Adipocyte (in vitro differentiated cells): Measurements from ENCODE around the gene PPM1N.
A peak's percentile ranks its signal among the peaks of the same experiment; 100 is the strongest.

ENCODE experiments used
- DNase-seq: peaks from one replicate; pipeline ENCODE4 v3.0.0-alpha.2; 2015; ENCODE audit warnings: low read depth
- H3K27me3 ChIP-seq: replicated peaks from 2 replicates; pipeline ENCODE4 v1.7.0; 2013; ENCODE audit warnings: mild to moderate bottlenecking, low read length, moderate library complexity; ENCODE audit not compliant: control insufficient read depth, insufficient read depth
- H3K36me3 ChIP-seq: 2 replicates; pipeline ENCODE4 v1.7.0; 2013; ENCODE audit warnings: low read length, mild to moderate bottlenecking, moderate library complexity; ENCODE audit not compliant: control insufficient read depth, insufficient read depth, severe bottlenecking
- H3K4me1 ChIP-seq: 2 replicates; pipeline ENCODE4 v1.7.0; 2013; ENCODE audit warnings: mild to moderate bottlenecking, low read length, moderate library complexity; ENCODE audit not compliant: control insufficient read depth, insufficient read depth
- H3K4me3 ChIP-seq: 2 replicates; pipeline ENCODE4 v1.7.0; 2013; ENCODE audit warnings: mild to moderate bottlenecking, low read length, moderate library complexity
- H3K9ac ChIP-seq: 2 replicates; pipeline ENCODE4 v1.7.0; 2013; ENCODE audit warnings: mild to moderate bottlenecking, low read length, moderate library complexity
- H3K9me3 ChIP-seq: 2 replicates; pipeline ENCODE4 v1.7.0; 2013; ENCODE audit warnings: mild to moderate bottlenecking, low read length, moderate library complexity; ENCODE audit not compliant: control insufficient read depth

Gene PPM1N

DNA sequence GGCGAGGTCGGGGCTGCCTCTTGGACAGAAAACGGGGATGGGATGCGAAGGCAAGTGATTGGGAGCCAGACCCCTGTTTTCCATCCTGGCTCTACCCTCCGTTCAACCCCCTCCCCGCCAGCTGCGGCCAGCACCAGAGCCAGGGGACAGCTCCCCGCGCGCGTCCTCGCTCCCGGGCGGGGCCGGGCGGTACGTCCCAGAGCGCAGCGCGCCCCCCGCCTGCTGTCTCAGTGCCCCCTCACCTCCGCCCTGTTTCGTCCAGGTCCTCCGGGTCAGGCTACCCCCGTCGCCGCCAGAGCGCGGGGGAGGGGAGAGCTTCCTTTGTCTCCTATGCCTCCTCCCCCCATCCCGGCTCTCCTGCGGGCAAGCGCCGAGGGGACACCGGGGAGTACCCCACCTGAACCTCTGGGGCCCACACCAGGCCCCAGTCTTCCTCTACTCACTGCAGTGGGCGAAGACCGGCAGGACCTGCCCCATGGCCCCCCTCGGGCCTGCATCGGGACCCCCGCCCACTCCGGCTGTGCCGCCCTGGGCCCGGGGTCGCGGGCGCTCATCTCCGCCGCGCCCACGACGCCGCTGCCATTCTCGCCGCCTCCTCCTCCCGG lies 1.8 kb upstream of the PPM1N start:
- Histone ChIP-seq H3K9ac (peak overlapping the region; percentile 58), H3K4me3 (peak overlapping the region; percentile 86), H3K9me3 (no peaks in the 10 kb centered on the region), H3K27me3 (no peaks in the 10 kb centered on the region), H3K4me1 (peaks cover 8% of the 10 kb centered on the region), H3K36me3 (no peaks in the 10 kb centered on the region)
- DNase-seq, result peak; percentile 69

DNA sequence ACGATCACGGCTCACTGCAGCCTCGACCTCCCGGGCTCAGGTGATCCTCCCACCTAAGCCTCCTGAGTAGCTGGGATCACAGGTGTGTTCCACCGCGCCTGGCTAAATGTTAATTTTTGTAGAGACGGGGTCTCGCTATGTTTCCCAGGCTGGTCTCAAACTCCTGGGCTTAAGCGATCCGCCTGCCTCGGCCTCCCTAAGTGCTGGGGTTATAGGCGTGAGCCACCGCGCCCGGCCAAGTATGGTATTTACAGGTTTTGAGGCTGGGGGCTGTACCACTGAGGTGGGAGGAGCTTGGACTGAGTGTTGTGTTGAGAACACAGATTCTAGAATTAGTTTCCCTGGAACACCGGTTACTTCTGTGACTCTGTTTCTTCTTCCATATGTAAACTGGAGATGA lies 452 bp upstream of the PPM1N start:
- Histone ChIP-seq H3K4me3 (no peak overlapping the region), H3K36me3 (no peaks in the 10 kb centered on the region), H3K4me1 (peaks cover 8% of the 10 kb centered on the region), H3K9ac (no peak overlapping the region), H3K9me3 (no peaks in the 10 kb centered on the region), H3K27me3 (no peaks in the 10 kb centered on the region)
- DNase-seq, result no peak

DNA sequence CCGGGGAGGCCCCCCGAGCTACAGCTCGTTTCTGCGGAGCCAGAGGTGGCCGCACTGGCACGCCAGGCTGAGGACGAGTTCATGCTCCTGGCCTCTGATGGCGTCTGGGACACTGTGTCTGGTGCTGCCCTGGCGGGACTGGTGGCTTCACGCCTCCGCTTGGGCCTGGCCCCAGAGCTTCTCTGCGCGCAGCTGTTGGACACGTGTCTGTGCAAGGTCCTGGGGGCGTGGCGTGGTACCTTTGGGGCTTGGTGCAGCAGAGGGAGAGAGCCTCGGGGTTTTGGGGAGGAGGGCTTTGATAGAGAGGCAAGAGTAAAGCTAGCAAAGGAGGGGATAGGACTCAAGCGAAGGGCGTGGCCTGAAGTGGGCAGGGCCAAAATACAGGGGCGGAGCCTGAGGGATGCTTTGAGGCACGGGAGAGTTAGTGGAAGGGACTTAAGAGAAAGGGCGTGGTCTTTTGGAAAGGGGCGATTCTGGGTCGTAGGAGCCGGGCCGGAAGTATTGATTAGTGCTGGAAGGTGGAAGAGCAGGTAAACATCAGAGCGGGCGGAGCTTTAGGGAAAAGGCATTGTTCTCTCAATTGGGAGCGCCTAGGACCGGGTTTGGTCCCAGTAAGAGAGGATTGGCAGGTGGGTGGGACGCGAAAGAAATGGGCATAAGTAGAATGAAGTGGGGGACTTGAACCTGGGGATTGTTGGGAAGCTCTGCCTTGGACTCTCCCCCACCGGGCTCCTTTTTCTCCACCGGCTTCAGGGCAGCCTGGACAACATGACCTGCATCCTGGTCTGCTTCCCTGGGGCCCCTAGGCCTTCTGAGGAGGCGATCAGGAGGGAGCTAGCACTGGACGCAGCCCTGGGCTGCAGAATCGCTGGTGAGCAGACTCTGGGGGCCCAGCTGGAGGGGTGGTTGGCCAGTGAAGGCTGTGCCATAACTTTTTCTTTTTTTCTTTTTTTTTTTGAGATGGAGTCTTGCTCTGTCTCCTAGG lies 1.2 kb downstream of the PPM1N start:
- Histone ChIP-seq H3K36me3 (no peaks in the 10 kb centered on the region), H3K9ac (no peak overlapping the region), H3K9me3 (no peaks in the 10 kb centered on the region), H3K4me3 (no peak overlapping the region), H3K27me3 (no peaks in the 10 kb centered on the region), H3K4me1 (peaks cover 8% of the 10 kb centered on the region)
- peak; percentile 42 for DNase-seq

DNA sequence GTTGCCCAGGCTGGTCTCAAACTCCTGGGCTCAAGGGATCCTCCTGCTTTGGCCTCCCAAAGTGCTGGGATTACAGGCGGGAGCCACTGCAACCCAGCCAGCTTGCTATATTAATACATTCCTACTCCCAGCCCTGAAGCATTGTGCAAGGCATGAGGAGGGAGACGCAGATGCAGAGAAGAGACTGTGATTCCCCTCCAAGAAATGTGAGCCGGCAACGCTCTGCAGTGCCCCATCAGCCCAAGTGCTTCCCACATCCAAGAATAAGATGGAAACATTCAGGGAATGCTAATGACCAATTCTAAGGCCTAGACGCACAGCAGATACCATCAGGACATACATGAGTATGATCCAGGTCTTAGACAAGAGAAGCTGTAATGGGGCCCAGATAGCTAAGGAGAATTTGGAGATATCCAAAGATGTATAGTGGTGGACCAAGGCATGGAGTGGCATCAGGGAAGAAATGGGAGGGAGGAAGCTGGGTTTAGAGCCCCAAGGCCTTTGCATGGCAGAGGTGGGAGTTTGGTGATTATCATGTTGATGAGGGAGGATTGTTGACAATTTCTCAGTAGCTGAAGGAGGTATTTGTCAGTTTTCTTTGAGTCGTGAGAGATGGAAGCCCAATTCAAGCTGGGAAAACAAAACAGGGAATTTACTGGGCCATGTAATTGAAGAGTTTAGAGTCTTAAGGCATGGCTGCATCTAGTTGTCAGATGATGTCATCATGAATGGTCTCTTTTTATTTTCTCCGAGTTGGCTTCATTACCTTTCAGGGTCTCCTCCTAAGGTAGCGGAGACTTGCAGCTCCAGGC lies 2.9 kb downstream of the PPM1N start:
- H3K4me3 ChIP-seq, result no peak overlapping the region
- no peaks in the 10 kb centered on the region for H3K27me3 ChIP-seq
- DNase-seq, result no peak
- no peaks in the 10 kb centered on the region for H3K36me3 ChIP-seq
- H3K9ac ChIP-seq, result no peak overlapping the region
- H3K4me1 ChIP-seq, result peaks cover 8% of the 10 kb centered on the region
- H3K9me3 ChIP-seq, result no peaks in the 10 kb centered on the region

DNA sequence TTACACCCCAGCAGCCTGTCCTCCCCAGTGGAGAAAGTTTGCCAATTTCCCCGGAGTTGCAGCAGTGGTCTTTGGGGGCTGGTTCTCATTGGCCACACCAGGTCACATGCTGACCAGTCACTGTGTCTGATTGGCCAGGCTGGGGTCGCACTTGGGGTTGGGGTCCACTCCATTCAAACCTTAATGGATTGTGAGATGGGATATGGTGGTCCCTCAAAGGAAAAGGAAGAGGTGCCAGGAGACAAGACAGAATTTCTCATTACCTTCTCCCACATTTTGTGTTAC lies 3.4 kb downstream of the PPM1N start:
- no peak overlapping the region for H3K9ac ChIP-seq
- no peak for DNase-seq
- no peaks in the 10 kb centered on the region for H3K27me3 ChIP-seq
- H3K4me1 ChIP-seq, result peaks cover 8% of the 10 kb centered on the region
- H3K36me3 ChIP-seq, result no peaks in the 10 kb centered on the region
- no peak overlapping the region for H3K4me3 ChIP-seq
- no peaks in the 10 kb centered on the region for H3K9me3 ChIP-seq

DNA sequence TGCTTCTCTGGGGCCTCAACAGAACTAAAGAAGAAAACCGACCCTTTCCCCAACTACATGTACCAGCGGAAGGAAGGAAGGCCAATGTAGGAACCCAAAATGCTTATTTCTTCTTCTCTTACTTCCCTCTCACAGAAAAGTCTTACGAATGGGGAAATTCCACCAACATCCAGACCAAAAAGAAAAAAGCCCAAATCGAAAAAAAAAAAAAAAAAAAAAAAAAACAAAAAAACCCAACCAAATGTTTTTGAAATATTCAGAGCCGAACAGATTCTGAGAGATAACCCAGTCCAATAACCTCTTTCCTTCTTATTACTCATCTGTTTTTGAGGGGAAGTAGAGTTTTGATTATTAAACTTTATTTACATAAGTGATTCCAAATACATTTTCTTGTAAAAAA lies 3.9 kb downstream of the PPM1N start:
- H3K27me3 ChIP-seq, result no peaks in the 10 kb centered on the region
- no peak overlapping the region for H3K9ac ChIP-seq
- H3K36me3 ChIP-seq, result no peaks in the 10 kb centered on the region
- H3K4me3 ChIP-seq, result no peak overlapping the region
- H3K4me1 ChIP-seq, result peaks cover 7% of the 10 kb centered on the region
- H3K9me3 ChIP-seq, result no peaks in the 10 kb centered on the region
- no peak for DNase-seq

DNA sequence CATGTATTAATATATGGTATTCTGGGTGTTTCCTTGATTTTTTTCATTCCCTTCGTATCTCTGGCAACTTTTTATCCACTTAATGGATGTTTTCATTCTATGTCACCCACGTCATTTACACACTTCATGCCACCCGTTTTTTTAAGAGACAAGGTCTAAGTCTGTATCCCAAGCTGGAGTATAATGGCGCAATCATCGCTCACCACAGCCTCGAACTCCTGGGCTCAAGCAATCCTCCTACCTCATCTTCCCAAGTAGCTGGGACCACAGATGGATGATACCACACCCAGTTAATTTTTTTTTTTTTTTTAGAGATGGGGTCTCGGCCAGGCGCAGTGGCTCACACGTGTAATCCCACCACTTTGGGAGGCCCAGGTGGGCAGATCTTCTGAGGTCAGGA lies 5.7 kb downstream of the PPM1N start:
- Histone ChIP-seq H3K36me3 (no peaks in the 10 kb centered on the region), H3K9me3 (no peaks in the 10 kb centered on the region), H3K9ac (no peak overlapping the region), H3K4me1 (peaks cover 7% of the 10 kb centered on the region), H3K27me3 (no peaks in the 10 kb centered on the region), H3K4me3 (no peak overlapping the region)
- DNase-seq, result no peak

DNA sequence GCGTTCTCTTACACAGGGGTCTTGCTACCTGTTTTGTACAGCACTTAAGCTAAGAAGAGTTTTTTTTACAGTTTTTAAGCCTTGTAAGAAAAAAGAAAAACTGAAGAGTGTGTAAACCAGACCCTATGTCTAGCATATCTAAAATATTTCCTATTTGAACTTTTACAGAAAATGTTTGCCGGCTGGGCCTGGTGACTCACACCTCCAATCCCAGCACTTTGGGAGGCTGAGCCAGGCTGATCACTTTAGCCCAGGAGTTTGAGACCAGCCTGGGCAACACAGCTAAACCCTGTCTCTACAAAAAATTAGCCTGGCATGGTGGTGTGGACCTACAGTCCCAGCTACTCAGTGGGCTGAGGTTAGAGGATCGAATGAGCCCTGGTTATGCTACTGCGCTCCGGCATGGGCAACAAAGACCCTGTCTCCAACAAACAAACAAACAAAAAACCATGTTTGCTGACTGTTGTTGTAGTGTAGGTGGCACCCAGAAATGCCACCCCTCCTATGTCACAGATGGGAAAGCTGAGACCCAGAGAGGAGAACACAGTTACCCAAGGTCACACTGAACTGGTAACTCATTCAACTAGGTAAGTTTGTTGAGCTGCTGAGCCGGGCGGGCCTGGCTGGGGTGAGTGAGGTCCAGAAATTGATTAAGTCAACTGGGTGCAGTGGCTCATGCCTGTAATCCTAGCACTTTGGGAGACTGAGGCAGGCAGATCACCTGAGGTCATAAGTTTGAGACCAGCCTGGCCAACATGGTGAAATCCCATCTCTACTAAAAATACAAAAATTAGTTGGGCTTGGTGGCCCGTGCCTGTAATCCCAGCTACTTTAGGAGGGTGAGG lies 7.1 kb downstream of the PPM1N start:
- Histone ChIP-seq H3K27me3 (no peaks in the 10 kb centered on the region), H3K4me1 (peaks cover 13% of the 10 kb centered on the region), H3K36me3 (no peaks in the 10 kb centered on the region), H3K9ac (no peak overlapping the region), H3K9me3 (no peaks in the 10 kb centered on the region), H3K4me3 (no peak overlapping the region)
- peak; percentile 58 for DNase-seq

DNA sequence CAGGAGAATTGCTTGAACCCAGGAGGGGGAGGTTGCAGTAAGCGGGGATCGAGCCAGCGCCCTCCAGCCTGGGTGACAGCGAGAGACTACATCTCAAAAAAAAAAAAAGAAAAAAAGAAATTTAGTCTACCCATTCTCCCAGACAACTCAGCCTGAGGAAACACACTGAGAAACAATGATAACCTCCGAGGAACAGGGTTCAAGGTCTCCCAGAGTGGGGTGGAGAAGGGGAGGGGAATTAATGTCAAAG lies 7.7 kb downstream of the PPM1N start:
- peak overlapping the region; percentile 90 for H3K4me3 ChIP-seq
- DNase-seq, result no peak
- peak overlapping the region; percentile 87 for H3K9ac ChIP-seq
- H3K27me3 ChIP-seq, result no peaks in the 10 kb centered on the region
- no peaks in the 10 kb centered on the region for H3K36me3 ChIP-seq
- no peaks in the 10 kb centered on the region for H3K9me3 ChIP-seq
- peaks cover 13% of the 10 kb centered on the region for H3K4me1 ChIP-seq

DNA sequence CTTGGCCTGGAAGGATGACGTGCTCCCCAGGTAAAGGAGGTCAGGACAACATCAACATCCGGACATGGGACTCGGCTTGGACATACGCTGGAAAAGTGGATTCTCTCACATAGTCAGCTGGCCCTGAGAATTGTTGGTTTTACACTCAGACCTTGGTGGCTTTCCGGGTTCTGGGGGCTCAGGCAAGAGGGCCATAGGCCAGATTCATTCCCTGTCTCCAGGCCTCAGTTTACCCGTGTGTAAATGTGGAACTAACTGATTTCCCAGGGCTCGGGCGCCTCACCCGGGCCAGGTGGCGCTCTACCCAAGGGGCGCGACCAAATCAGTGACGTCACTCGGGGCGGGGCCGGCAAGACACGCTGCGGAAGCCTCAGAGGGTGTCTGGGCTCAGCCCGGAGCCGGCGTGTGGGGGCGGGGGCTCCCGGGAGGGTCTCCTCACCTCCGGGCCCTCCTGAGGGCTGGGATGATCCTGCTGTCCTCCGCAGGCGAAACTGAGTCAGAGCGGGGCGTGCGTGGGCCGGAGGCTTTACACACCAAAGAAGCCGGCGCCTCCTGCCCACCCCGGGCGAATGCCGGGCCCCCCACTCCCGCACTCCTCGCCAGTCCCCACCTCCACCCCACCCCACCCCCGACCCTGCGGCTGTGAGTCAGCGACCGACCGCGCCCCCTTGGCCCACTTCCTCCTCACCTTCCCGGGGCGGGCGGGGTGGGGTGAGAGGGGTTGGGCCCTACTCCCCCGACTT lies 8.2 kb downstream of the PPM1N start:
- Histone ChIP-seq H3K36me3 (no peaks in the 10 kb centered on the region), H3K27me3 (no peaks in the 10 kb centered on the region), H3K4me3 (peak overlapping the region; percentile 90), H3K4me1 (peaks cover 13% of the 10 kb centered on the region), H3K9me3 (no peaks in the 10 kb centered on the region), H3K9ac (peak overlapping the region; percentile 87)
- peak; percentile 96 for DNase-seq
